NT2/D1 (cell line): ENCODE measurements around the gene C5orf63.

Source experiments
- DNase-seq: peaks from one replicate; pipeline ENCODE4 v3.0.0-alpha.2; 2011; ENCODE audit warnings: low read depth, low spot score
- H3K27me3 ChIP-seq: 2 replicates; pipeline ENCODE4 v1.6.0; 2011; ENCODE audit warnings: mild to moderate bottlenecking; ENCODE audit not compliant: insufficient read length, insufficient read depth
- H3K36me3 ChIP-seq: 2 replicates; pipeline ENCODE4 v1.6.1; 2011; ENCODE audit warnings: mild to moderate bottlenecking, low read length, mixed read lengths; ENCODE audit not compliant: insufficient read depth, insufficient read length
- H3K4me1 ChIP-seq: 2 replicates; pipeline ENCODE4 v1.5.1; 2011; ENCODE audit not compliant: insufficient read depth, insufficient read length
- H3K4me3 ChIP-seq: 2 replicates; pipeline ENCODE4 v1.5.1; 2011; ENCODE audit warnings: low read depth; ENCODE audit not compliant: insufficient read length
- H3K9ac ChIP-seq: 2 replicates; pipeline ENCODE4 v1.6.0; 2011; ENCODE audit warnings: low read depth; ENCODE audit not compliant: insufficient read length
- H3K9me3 ChIP-seq: 2 replicates; pipeline ENCODE4 v1.5.1; 2011; ENCODE audit warnings: mild to moderate bottlenecking, low read length; ENCODE audit not compliant: insufficient read depth
- SUZ12 ChIP-seq: IDR thresholded peaks from 2 replicates; pipeline ENCODE4 v1.6.1; 2011; ENCODE audit not compliant: insufficient read length, insufficient read depth; ENCODE audit errors: extremely low read depth
- YY1 ChIP-seq: IDR thresholded peaks from 2 replicates; pipeline ENCODE4 v1.6.1; 2011; ENCODE audit not compliant: insufficient read length, insufficient read depth
- ZNF274 ChIP-seq: IDR thresholded peaks from 2 replicates; pipeline ENCODE4 v1.6.1; 2011; ENCODE audit warnings: mild to moderate bottlenecking, low read depth, low read length

Gene C5orf63

DNA sequence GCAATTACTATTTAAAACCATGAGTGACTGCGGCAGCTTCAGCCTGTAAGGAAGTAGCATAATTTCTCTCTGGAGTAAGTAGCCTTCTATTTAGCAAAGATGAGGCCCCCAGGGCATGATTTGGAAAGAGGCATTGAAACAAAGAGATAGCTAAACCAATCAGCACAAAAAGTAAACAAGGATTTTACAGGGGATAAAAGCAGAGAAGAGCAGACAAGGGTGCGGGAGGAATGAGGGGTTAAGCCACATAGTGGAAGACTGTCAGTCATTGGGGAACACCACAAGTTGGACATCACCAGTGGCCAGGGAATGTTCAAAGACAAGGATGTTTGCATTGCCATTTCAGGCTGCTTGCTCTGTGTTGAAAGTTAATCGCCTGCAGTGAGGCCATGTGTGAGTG lies 24.0 kb upstream of the C5orf63 start:
- TF ChIP-seq SUZ12, result no peak
- no peak for TF ChIP-seq ZNF274
- no peak for TF ChIP-seq YY1
- no peak for DNase-seq
- Histone ChIP-seq H3K9ac (no peak overlapping the region), H3K4me1 (peaks cover 3% of the 10 kb centered on the region), H3K36me3 (no peaks in the 10 kb centered on the region), H3K27me3 (no peaks in the 10 kb centered on the region), H3K9me3 (no peaks in the 10 kb centered on the region), H3K4me3 (no peak overlapping the region)

DNA sequence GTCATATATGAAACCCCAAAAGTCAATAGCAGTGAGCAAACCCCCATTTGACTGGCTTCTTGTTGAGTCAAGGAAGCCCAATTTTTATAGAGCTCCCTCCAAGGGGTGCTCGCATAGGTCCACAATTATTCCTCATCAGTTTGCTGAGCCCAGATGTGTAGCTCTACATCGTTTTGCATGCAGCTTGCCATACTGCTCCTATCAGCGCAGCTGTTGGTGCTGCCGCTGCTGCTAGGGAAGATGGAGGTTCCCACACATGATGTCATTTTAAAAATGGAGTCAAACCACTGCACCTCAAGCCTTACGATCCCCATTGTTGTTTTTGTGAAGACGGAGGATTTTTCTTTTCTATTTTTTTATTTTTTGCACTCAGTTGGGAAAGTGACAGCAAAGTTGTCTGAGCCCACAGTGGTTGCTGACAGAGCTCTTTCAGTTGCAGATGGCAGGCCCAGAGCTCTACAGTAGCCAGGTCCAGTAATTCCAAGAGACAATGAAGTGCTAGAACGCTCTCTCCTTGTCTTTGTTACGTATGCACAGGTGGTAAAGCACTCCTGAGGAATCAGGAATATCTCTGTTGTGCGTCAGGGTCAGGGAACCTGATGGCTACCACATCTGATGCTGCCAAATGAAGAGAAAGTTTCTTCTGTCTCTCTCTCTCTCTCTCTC lies 23.2 kb upstream of the C5orf63 start:
- H3K9ac ChIP-seq, result no peak overlapping the region
- peak; percentile 36 for DNase-seq

DNA sequence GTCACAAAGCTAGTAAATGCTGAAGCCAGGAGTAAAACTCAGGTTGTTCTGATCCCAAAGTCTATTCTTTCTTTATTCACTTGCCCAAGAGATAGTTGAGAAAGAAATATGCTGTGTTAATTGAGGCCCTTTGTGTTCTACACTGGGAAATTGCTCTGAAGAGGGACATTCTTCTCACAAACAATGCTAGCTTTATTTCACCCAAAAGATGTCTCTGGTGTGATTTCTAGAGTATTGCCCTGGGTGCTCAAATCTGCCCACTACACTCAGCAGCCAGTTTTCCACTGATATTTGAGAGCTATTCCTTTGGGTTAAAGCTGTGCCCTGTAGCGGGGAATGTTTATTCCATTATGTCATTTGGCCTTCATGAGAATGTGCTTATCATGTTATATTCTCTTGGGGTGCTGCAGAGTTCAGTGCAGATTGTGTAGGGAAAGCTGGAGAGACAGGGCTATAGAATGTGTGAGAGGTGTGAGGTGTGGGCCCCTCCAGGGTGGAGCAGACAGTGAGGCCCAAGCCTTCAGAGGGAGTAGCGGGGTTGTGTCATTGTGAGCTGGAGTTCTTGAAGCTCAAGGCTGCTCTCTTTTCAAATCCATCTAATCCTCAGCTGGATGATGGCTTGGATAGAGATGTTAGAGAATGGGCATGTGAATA lies 21.0 kb upstream of the C5orf63 start:
- no peak overlapping the region for H3K9ac ChIP-seq
- H3K4me3 ChIP-seq, result no peak overlapping the region
- no peak for DNase-seq
- TF ChIP-seq ZNF274, result no peak
- TF ChIP-seq SUZ12, result no peak
- TF ChIP-seq YY1, result no peak
- peaks cover 3% of the 10 kb centered on the region for H3K4me1 ChIP-seq
- H3K9me3 ChIP-seq, result no peaks in the 10 kb centered on the region
- no peaks in the 10 kb centered on the region for H3K36me3 ChIP-seq
- no peaks in the 10 kb centered on the region for H3K27me3 ChIP-seq

More for the DNA sequence above, 23.2 kb upstream of the C5orf63 start:
- Histone ChIP-seq H3K36me3 (no peaks in the 10 kb centered on the region), H3K4me1 (peaks cover 3% of the 10 kb centered on the region), H3K27me3 (no peaks in the 10 kb centered on the region), H3K4me3 (no peak overlapping the region), H3K9me3 (no peaks in the 10 kb centered on the region)
- no peak for TF ChIP-seq YY1
- no peak for TF ChIP-seq SUZ12
- TF ChIP-seq ZNF274, result no peak

DNA sequence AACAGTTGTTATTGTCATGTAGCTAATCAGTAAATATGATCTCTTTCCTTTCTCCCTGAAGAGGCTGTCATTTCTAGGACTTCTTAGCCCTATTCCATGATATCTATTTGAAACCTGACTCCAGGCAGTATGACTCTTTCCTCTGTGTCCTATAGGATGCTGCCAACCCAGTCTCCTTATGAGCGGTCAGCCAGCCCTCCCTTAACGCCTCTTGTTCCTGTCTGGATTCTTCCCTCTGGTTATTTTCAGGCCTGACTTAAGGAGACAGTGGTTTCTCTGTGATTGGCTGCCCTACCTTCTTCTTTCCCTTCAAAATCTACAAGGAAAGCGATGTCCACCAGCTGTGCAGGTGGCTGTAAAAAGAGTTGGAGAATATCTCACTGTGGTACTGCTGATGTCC lies 19.4 kb upstream of the C5orf63 start:
- H3K4me1 ChIP-seq, result peaks cover 3% of the 10 kb centered on the region
- H3K4me3 ChIP-seq, result no peak overlapping the region
- H3K9ac ChIP-seq, result no peak overlapping the region
- no peaks in the 10 kb centered on the region for H3K27me3 ChIP-seq
- no peaks in the 10 kb centered on the region for H3K9me3 ChIP-seq
- no peak for TF ChIP-seq SUZ12
- no peak for TF ChIP-seq ZNF274
- TF ChIP-seq YY1, result no peak
- H3K36me3 ChIP-seq, result no peaks in the 10 kb centered on the region
- no peak for DNase-seq

DNA sequence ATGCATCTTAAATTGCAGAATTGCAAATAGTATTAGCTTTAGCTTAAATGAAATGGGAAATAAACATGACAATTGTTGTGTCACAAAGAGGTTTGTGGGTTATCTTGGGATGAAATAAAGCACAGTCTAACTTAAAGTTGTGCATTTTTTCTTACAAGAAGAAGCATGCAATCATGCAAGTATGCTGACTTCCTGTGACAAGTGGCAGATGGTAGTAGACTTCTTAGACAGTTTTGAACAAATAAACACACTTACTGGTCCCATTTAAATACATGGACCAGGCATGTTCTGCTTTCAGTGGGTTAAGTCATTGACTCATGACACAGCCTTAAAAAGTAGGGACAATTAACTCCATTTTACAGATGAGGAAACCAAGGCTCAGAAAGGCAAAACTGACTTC lies 15.9 kb upstream of the C5orf63 start:
- TF ChIP-seq ZNF274 (no peak), YY1 (no peak), SUZ12 (no peak)
- Histone ChIP-seq H3K36me3 (no peaks in the 10 kb centered on the region), H3K27me3 (no peaks in the 10 kb centered on the region), H3K4me3 (no peak overlapping the region), H3K9ac (no peak overlapping the region), H3K9me3 (no peaks in the 10 kb centered on the region), H3K4me1 (no peaks in the 10 kb centered on the region)
- no peak for DNase-seq

DNA sequence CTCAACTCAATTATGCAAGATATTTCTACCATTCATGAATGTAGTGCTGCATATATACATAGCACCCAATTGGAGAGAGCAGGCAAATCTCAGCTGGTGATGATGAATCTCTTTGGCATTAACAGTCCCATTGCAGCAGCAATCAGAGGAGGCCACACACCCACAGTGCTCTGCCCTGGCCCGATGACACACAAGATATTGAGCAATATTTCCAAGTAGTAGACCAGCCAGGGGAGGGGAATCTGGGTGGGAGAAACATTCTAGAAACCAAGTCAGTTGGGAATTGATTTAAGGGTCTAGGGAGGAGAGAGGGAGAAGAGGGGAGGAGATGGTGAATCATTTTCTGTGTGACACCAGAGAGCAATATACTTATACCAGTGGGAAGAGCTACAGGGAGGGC lies 14.9 kb upstream of the C5orf63 start:
- no peak overlapping the region for H3K9ac ChIP-seq
- no peak for TF ChIP-seq YY1
- TF ChIP-seq ZNF274, result no peak
- no peak for TF ChIP-seq SUZ12
- no peak for DNase-seq

DNA sequence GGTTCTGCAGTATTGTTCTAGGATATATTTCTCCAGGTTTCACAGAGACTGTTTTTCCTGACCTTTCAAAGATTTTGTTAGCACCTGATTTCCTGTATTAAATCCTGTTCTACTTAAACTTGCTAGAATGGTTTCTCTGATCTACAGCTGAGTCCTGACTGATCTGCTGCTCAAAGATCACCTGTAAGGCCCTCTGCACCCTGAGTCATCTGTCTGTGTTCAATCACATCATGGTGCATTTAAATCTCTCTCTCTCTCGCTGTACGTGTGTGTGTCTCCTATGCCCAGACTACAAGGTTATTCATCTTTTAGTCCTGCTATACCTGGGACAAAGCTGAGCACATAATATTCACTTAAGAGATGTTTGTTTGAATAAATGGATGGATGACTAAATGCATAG lies 13.3 kb upstream of the C5orf63 start:
- no peaks in the 10 kb centered on the region for H3K27me3 ChIP-seq
- H3K9ac ChIP-seq, result no peak overlapping the region
- DNase-seq, result no peak
- no peaks in the 10 kb centered on the region for H3K4me1 ChIP-seq
- TF ChIP-seq YY1, result no peak
- TF ChIP-seq ZNF274, result no peak
- no peak for TF ChIP-seq SUZ12
- H3K9me3 ChIP-seq, result no peaks in the 10 kb centered on the region
- H3K36me3 ChIP-seq, result no peaks in the 10 kb centered on the region
- no peak overlapping the region for H3K4me3 ChIP-seq

More for the DNA sequence above, 14.9 kb upstream of the C5orf63 start:
- H3K9me3 ChIP-seq, result no peaks in the 10 kb centered on the region
- H3K27me3 ChIP-seq, result no peaks in the 10 kb centered on the region
- H3K4me3 ChIP-seq, result no peak overlapping the region
- no peaks in the 10 kb centered on the region for H3K36me3 ChIP-seq
- H3K4me1 ChIP-seq, result no peaks in the 10 kb centered on the region
